ENCODE measurements around the gene CMTM8. TPM values are rescaled to one million over a fixed set of nuclear protein-coding genes. Genes with fewer than 3 reads are reported as not detected.

The CMTM8 gene
- total RNA-seq, 2 experiments from 2014 or later = 11.6 to 13.0 TPM

DNA sequence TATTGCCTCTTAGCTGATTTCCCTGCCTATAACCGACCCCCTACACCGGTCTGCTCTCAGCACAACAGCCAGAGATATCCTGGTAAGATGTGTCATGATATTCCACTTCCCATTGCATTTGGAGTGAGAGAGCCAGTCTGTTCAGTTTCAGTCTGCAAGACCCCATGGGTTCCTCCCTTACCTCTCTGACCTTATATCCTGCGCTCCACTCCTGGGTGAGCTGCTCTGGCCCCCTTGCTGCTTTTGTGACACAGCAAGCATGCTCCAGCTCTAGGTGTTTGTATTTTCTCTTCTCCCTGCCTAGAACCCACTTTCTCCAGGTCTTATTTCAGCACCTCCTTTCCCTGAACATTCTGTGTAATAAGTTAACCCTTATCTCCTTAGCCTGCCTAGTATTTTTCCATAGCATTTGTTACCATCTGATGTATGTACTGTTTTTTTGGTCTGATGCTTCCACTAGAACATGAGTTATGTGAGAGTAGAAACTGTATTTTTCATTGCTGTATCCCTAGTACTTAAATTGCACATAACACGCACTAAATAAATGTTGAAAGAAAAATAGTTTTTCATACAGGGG, 44.2 kb downstream of the CMTM8 start:
- intact Hi-C loops (cut with micrococcal nuclease) = no loop called here
- H3K9me3 Mint-ChIP-seq = no peaks in the 10 kb centered on the region
- CTCF ChIA-PET = interaction anchor here (0.9 to 1.0 kb wide), 2 partner anchors 13 to 43 kb away, joined by 3 to 4 read pairs; no protein-coding TSS in a partner anchor
- POLR2A ChIA-PET = no interaction called here
- no peaks in the 10 kb centered on the region for H3K27me3 Mint-ChIP-seq
- H3K4me3 Mint-ChIP-seq = no peak overlapping the region
- no peak overlapping the region for H3K27ac Mint-ChIP-seq
- no peaks in the 10 kb centered on the region for H3K36me3 Mint-ChIP-seq
- peaks cover 44% of the 10 kb centered on the region for H3K4me1 Mint-ChIP-seq (ENCODE audit: low read depth)
- no peak for DNase-seq

DNA sequence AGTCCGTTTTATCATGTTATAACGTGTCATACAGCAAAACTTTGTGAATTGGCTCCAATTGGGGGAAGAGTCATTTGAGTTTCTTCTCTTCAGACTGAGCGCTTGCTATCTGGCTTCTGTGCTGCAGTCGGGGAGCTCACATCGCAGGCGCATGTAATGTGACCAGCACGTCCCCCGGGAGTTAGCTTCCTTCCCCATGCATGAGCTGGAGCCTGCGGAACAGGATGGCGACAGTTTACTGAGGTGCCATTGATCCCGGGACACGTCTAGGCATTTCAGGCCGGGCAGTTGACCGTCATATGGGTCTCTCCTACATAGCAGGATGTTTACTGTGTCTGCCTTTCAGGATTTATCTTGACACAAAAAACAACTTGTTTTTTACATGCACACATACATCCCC, 44.8 kb downstream of the CMTM8 start:
- H3K4me3 Mint-ChIP-seq = no peak overlapping the region
- no peaks in the 10 kb centered on the region for H3K9me3 Mint-ChIP-seq
- no peaks in the 10 kb centered on the region for H3K36me3 Mint-ChIP-seq
- H3K4me1 Mint-ChIP-seq (ENCODE audit: low read depth) = peaks cover 44% of the 10 kb centered on the region
- intact Hi-C loops (cut with micrococcal nuclease) = no loop called here
- no peak for DNase-seq
- H3K27me3 Mint-ChIP-seq = no peaks in the 10 kb centered on the region
- ChIA-PET POLR2A (no interaction called here), CTCF (interaction anchor here (1.0 to 1.4 kb wide), 2 partner anchors 12 to 14 kb away, joined by 4 to 5 read pairs; no protein-coding TSS in a partner anchor)
- H3K27ac Mint-ChIP-seq = no peak overlapping the region

DNA sequence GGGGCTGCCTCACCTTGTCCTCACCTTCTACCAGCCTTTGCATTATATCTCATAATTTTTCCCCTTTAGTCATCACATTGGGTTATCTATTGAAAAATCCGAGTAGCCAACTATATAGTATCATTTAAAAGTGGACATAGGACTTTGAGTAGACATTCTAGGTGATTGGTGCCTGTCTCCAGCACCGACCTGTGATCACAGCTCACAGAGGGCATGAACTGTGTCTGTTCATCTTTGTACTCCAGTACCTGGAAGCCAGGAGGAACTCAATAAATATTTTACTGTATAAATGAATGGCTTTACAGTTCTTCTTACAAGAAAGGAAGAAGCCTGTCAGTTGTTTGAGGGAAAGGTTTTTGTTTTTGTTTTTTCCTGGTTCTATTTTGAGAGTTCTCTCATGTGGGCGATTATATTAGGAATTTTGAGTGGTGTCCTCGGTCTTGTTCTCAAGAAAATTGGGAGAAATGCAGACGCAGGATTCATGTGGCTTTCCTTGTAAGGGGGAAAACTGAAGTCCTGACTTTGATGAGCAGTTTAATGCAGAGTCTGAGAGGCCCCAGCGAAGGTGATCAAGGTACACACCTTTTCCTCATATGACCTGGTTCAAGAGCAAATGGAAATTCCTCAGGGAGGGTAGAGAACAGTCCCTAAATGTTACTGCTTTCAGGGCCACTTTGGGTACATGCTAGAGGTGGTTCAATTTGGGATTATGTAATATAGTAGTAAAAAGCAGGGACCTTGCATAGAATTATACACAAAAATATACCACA, 46.1 kb downstream of the CMTM8 start:
- H3K27me3 Mint-ChIP-seq = no peaks in the 10 kb centered on the region
- H3K4me3 Mint-ChIP-seq = no peak overlapping the region
- POLR2A ChIA-PET = no interaction called here
- H3K9me3 Mint-ChIP-seq = no peaks in the 10 kb centered on the region
- no peaks in the 10 kb centered on the region for H3K36me3 Mint-ChIP-seq
- intact Hi-C loops (cut with micrococcal nuclease) = loop anchor here (2.0 kb wide), 1 partner anchor 44 kb away; no protein-coding TSS in a partner anchor
- CTCF ChIA-PET = interaction anchor here (1.4 to 5.1 kb wide), 2 partner anchors 12 to 13 kb away, joined by 5 to 32 read pairs; no protein-coding TSS in a partner anchor
- peak overlapping the region; percentile 62 for H3K27ac Mint-ChIP-seq
- peaks cover 51% of the 10 kb centered on the region for H3K4me1 Mint-ChIP-seq (ENCODE audit: low read depth)
- no peak for DNase-seq

DNA sequence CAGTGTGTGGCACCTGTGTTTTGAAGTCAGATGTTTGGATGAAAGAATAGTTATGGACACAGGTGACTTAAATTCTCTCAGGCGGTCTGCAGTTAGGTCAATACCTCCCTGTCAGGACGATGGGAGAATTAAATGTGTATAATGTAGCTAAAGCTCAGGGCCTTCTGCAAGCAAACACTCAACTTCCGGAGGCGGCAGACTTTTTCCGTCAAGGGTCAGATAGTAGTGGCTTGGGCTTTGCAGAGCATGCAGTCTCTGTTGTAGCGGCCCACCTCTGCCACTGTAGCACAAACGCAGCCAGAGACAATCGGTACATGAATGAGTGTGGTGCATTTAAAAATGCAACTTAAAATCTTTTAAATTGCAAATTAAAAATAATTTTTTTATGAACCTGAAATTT, 47.4 kb downstream of the CMTM8 start:
- intact Hi-C loops (cut with micrococcal nuclease) = loop anchor here (2.0 kb wide), 1 partner anchor 45 kb away; no protein-coding TSS in a partner anchor
- peaks cover 48% of the 10 kb centered on the region for H3K4me1 Mint-ChIP-seq (ENCODE audit: low read depth)
- no peaks in the 10 kb centered on the region for H3K27me3 Mint-ChIP-seq
- CTCF ChIA-PET = interaction anchor here (0.7 to 5.1 kb wide), 4 partner anchors 9 to 46 kb away, joined by 3 to 32 read pairs (median 6); no protein-coding TSS in a partner anchor
- peak overlapping the region; percentile 69 for H3K27ac Mint-ChIP-seq
- H3K4me3 Mint-ChIP-seq = no peak overlapping the region
- no peaks in the 10 kb centered on the region for H3K36me3 Mint-ChIP-seq
- H3K9me3 Mint-ChIP-seq = no peaks in the 10 kb centered on the region
- peak; percentile 45 for DNase-seq
- POLR2A ChIA-PET = interaction anchor here (0.6 kb wide), 1 partner anchor 115 kb away, joined by 4 read pairs; no protein-coding TSS in a partner anchor

DNA sequence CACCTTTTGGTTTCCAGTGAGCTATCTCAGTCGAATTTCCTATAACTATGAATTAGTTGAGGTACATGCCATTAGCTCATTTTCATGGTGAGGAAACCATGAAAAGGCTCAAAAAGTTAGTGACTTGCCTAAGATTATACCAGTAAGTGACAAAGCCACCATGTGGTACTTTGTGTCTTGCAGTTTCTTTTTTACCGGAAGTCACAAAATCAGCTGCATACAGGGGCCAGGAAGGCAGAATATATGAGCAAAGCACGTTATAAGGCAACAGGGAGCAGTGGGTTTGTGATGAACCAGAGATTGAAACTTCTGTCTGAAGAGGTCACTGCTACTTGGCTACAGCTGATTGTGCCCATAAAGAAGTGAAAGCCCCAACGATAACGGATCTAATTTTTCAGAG, 50.3 kb downstream of the CMTM8 start:
- peak overlapping the region; percentile 38 for H3K4me3 Mint-ChIP-seq
- no peaks in the 10 kb centered on the region for H3K36me3 Mint-ChIP-seq
- ChIA-PET POLR2A (no interaction called here), CTCF (interaction anchor here (0.9 to 5.1 kb wide), 12 partner anchors 8 to 112 kb away, joined by 3 to 32 read pairs (median 8); partner anchors contain the start of gene CMTM8)
- H3K27me3 Mint-ChIP-seq = no peaks in the 10 kb centered on the region
- H3K27ac Mint-ChIP-seq = peak overlapping the region; percentile 73
- peak; percentile 27 for DNase-seq
- H3K4me1 Mint-ChIP-seq (ENCODE audit: low read depth) = peaks cover 40% of the 10 kb centered on the region
- intact Hi-C loops (cut with micrococcal nuclease) = loop anchor here (1.0 to 2.0 kb wide), 2 partner anchors 112 to 396 kb away; partner anchors contain the start of gene CNOT10
- no peaks in the 10 kb centered on the region for H3K9me3 Mint-ChIP-seq

DNA sequence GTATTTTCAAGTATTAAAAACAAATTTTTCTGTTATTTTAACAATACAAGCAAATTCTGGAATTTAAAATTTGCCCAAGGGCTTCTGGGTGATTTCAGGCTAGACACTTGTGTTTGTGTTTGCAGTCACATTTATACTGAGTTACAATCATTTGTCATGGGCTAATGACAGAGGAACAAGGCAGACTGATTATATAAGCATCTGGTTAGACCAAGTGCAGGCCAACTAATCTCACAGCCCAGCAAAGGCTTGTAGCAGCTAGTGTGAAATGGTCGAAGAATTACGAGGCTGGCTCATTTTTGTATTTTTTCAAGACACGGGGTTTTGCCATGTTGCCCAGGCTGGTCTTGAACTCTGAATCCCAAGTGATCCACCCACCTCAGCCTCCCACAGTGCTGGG, 52.1 kb downstream of the CMTM8 start:
- Mint-ChIP-seq H3K4me1 (ENCODE audit: low read depth) (peaks cover 28% of the 10 kb centered on the region), H3K27me3 (no peaks in the 10 kb centered on the region), H3K36me3 (no peaks in the 10 kb centered on the region), H3K9me3 (no peaks in the 10 kb centered on the region), H3K4me3 (no peak overlapping the region), H3K27ac (no peak overlapping the region)
- ChIA-PET POLR2A (no interaction called here), CTCF (interaction anchor here (1.1 to 1.4 kb wide), 2 partner anchors 44 to 84 kb away, joined by 3 to 4 read pairs; no protein-coding TSS in a partner anchor)
- no peak for DNase-seq
- intact Hi-C loops (cut with micrococcal nuclease) = no loop called here

DNA sequence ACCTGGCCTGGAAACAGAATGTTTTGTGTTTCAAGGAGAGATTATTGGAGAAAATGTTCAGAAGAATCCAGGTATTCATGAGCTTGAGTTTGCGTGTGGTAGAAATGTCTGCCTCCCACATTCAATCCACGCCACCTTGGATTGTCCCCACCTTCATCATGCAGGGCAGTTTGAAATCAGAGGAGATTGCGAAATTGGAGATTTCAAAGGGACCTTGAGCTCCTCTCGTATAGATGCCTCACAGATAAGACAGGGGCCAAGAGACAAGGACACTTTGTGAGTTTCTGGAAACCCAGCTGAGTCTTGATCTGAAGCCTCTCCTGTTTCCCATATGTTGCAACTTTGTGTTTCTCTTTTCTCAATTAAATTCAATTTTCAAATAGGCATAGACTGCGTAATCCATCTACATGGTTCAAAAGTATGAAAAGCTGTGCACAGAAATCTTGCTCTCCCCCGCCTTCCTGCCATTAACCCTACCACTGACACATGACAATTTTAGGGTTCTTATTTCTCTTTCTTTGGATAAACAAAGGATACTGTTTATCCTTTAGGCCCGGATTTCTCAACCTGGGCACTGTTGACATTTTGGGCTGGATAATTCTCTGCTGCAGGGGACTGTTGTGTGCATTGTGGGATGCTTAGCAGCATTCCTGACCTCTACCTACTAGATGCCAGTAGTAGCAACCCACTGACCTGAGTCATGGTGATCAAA, 53.8 kb downstream of the CMTM8 start:
- CTCF ChIA-PET = interaction anchor here (0.8 to 2.0 kb wide), 4 partner anchors 43 to 116 kb away, joined by 3 to 8 read pairs (median 4); no protein-coding TSS in a partner anchor
- Mint-ChIP-seq H3K9me3 (no peaks in the 10 kb centered on the region), H3K27ac (peak overlapping the region; percentile 35), H3K4me3 (no peak overlapping the region), H3K36me3 (no peaks in the 10 kb centered on the region), H3K27me3 (no peaks in the 10 kb centered on the region), H3K4me1 (ENCODE audit: low read depth) (peaks cover 32% of the 10 kb centered on the region)
- no peak for DNase-seq
- intact Hi-C loops (cut with micrococcal nuclease) = no loop called here
- POLR2A ChIA-PET = interaction anchor here (0.7 kb wide), 1 partner anchor 42 kb away, joined by 3 read pairs; no protein-coding TSS in a partner anchor

DNA sequence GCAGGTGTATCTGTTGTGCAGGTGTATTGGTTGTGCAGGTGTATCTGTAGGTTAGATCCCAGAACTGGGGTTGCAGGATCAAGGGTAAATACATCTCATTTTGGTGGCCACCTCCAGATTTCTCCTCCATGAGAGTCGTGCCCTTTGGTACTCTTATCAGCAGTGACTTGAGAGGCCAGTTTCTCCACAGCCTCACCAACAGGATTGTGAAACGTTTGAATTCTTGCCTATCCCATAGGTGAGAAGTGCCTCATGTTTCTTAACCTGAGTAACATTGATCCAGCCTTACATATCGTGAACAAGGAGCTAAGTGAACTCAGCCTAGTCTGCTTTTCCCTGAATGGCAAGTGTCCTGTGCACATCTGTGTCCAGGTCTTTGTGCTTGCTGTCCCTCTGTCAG, 55.4 kb downstream of the CMTM8 start:
- CTCF ChIA-PET = interaction anchor here (0.7 to 5.5 kb wide), 8 partner anchors 8 to 1069 kb away, joined by 3 to 89 read pairs (median 5); partner anchors contain the start of gene CMTM8
- no peaks in the 10 kb centered on the region for H3K27me3 Mint-ChIP-seq
- H3K27ac Mint-ChIP-seq = no peak overlapping the region
- H3K9me3 Mint-ChIP-seq = no peaks in the 10 kb centered on the region
- H3K36me3 Mint-ChIP-seq = no peaks in the 10 kb centered on the region
- POLR2A ChIA-PET = interaction anchor here (1.0 kb wide), 1 partner anchor 116 kb away, joined by 3 read pairs; no protein-coding TSS in a partner anchor
- no peak overlapping the region for H3K4me3 Mint-ChIP-seq
- DNase-seq = no peak
- H3K4me1 Mint-ChIP-seq (ENCODE audit: low read depth) = peaks cover 32% of the 10 kb centered on the region
- intact Hi-C loops (cut with micrococcal nuclease) = no loop called here

GRCh38 chr3:32296251-32297204, 58.0 kb downstream of the CMTM8 start:
- Mint-ChIP-seq H3K4me3 (peak overlapping the region; percentile 44), H3K9me3 (no peaks in the 10 kb centered on the region), H3K36me3 (no peaks in the 10 kb centered on the region), H3K4me1 (ENCODE audit: low read depth) (peaks cover 39% of the 10 kb centered on the region), H3K27ac (peak overlapping the region; percentile 63), H3K27me3 (no peaks in the 10 kb centered on the region)
- CTCF ChIA-PET = interaction anchor here (0.5 to 5.5 kb wide), 31 partner anchors 8 to 256 kb away, joined by 3 to 89 read pairs (median 5); partner anchors contain the start of gene CMTM8
- POLR2A ChIA-PET = no interaction called here
- intact Hi-C loops (cut with micrococcal nuclease) = loop anchor here (1.0 to 5.0 kb wide), 7 partner anchors 18 to 171 kb away; no protein-coding TSS in a partner anchor
- peak; percentile 76 for DNase-seq

- POLR2A ChIA-PET = interaction anchor here (0.6 to 1.0 kb wide), 2 partner anchors 15 to 97 kb away, joined by 3 to 4 read pairs; no protein-coding TSS in a partner anchor
- Mint-ChIP-seq H3K4me3 (peak overlapping the region; percentile 38), H3K36me3 (no peaks in the 10 kb centered on the region)
Observed at GRCh38 chr3:32297366-32297765, 58.9 kb downstream of the CMTM8 start.

More at GRCh38 chr3:32297366-32297765, 58.9 kb downstream of the CMTM8 start:
- CTCF ChIA-PET = interaction anchor here (0.7 to 5.5 kb wide), 23 partner anchors 9 to 196 kb away, joined by 3 to 89 read pairs (median 7); partner anchors contain the start of gene CMTM8
- no peaks in the 10 kb centered on the region for H3K9me3 Mint-ChIP-seq
- H3K4me1 Mint-ChIP-seq (ENCODE audit: low read depth) = peaks cover 44% of the 10 kb centered on the region
- intact Hi-C loops (cut with micrococcal nuclease) = loop anchor here (2.0 to 5.0 kb wide), 5 partner anchors 53 to 170 kb away; no protein-coding TSS in a partner anchor
- no peaks in the 10 kb centered on the region for H3K27me3 Mint-ChIP-seq
- peak; percentile 71 for DNase-seq
- peak overlapping the region; percentile 67 for H3K27ac Mint-ChIP-seq

Data from activated CD4-positive, alpha-beta memory T cell treated with anti-CD3 and anti-CD28 coated beads for 36 hours (primary cell).